GM19023 (cell line): Measurements from ENCODE around the gene CD55.

Experiments
- ATAC-seq: cut with Tn5 transposase; IDR thresholded peaks from one replicate; pipeline ENCODE4 v1.9.1; 2021; ENCODE audit warnings: mild to moderate bottlenecking, moderate library complexity; ENCODE audit not compliant: unreplicated experiment

Gene CD55

GRCh38 chr1:207355513-207356295 lies 34.2 kb downstream of the CD55 start:
- ATAC-seq = no peak

GRCh38 chr1:207361029-207361428 lies 39.6 kb downstream of the CD55 start:
- ATAC-seq = no peak

GRCh38 chr1:207361889-207362288 lies 40.4 kb downstream of the CD55 start:
- ATAC-seq = no peak

- no peak for ATAC-seq
These were observed 41.7 kb downstream of the CD55 start for GRCh38 chr1:207362962-207363860.

- no peak for ATAC-seq
These were observed 42.4 kb downstream of the CD55 start for GRCh38 chr1:207363871-207364270.

GRCh38 chr1:207364614-207365013 lies 43.1 kb downstream of the CD55 start:
- ATAC-seq = no peak

- no peak for ATAC-seq
These were observed 43.6 kb downstream of the CD55 start for GRCh38 chr1:207365063-207365462.

GRCh38 chr1:207366022-207366421 lies 44.5 kb downstream of the CD55 start:
- ATAC-seq = no peak

- no peak for ATAC-seq
These were observed 67.2 kb downstream of the CD55 start for GRCh38 chr1:207388721-207389120.

GRCh38 chr1:207389728-207390464 lies 68.4 kb downstream of the CD55 start:
- ATAC-seq = no peak

- no peak for ATAC-seq
These were observed 72.1 kb downstream of the CD55 start for GRCh38 chr1:207393610-207394009.

- no peak for ATAC-seq
These were observed 74.8 kb downstream of the CD55 start for GRCh38 chr1:207396168-207396746.

GRCh38 chr1:207397525-207397926 lies 76.0 kb downstream of the CD55 start:
- no peak for ATAC-seq

- ATAC-seq = no peak
These were observed 77.5 kb downstream of the CD55 start for GRCh38 chr1:207398986-207399385.

- no peak for ATAC-seq
These were observed 80.1 kb downstream of the CD55 start for GRCh38 chr1:207401578-207401977.

- ATAC-seq = no peak
These were observed 81.3 kb downstream of the CD55 start for GRCh38 chr1:207402744-207403143.

GRCh38 chr1:207404849-207405525 lies 83.5 kb downstream of the CD55 start:
- no peak for ATAC-seq

- no peak for ATAC-seq
These were observed 84.3 kb downstream of the CD55 start for GRCh38 chr1:207405814-207406213.

GRCh38 chr1:207407655-207408260 lies 86.3 kb downstream of the CD55 start:
- no peak for ATAC-seq
